ENCODE results near the gene HPX.

DNA sequence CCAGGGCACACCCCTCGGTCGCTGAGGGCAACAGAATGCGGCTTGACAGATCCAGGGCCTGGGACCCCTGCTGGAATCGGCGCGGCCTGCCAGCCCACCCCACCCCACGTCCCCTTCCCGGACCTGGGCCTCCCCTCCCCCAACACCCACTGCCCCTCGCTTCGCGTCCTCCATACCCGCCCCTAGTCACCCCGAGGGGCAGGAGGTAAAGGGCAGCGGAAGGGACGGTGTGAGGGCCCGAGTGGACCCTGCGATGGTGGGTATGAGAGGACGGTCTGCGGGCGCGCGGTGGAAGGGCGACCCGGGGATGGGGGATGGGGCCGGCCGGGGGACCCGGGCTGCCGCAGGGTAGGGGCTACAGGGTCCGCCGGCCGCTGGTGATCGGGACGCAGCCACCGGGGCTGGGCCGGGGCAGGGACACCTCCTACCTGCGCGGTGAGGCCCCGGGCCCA lies 22.2 kb downstream of the HPX start:
- TF ChIP-seq CSRNP3 (CRISPR knock-in tag; IDR thresholded peaks at IDR 0.05) (no peak), ZNF565 (CRISPR knock-in tag; conservative IDR thresholded peaks at IDR 0.05; ENCODE audit: low read depth) (no peak), ZFP30 (CRISPR knock-in tag; IDR thresholded peaks at IDR 0.05) (no peak), ZC3H10 (CRISPR knock-in tag; IDR thresholded peaks at IDR 0.05) (no peak), ESRRG (CRISPR knock-in tag; IDR thresholded peaks at IDR 0.05) (no peak)
- TF ChIP-seq, protein P1, sequence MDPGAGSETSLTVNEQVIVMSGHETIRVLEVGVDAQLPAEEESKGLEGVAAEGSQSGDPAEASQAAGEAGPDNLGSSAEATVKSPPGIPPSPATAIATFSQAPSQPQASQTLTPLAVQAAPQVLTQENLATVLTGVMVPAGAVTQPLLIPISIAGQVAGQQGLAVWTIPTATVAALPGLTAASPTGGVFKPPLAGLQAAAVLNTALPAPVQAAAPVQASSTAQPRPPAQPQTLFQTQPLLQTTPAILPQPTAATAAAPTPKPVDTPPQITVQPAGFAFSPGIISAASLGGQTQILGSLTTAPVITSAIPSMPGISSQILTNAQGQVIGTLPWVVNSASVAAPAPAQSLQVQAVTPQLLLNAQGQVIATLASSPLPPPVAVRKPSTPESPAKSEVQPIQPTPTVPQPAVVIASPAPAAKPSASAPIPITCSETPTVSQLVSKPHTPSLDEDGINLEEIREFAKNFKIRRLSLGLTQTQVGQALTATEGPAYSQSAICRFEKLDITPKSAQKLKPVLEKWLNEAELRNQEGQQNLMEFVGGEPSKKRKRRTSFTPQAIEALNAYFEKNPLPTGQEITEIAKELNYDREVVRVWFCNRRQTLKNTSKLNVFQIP (CRISPR knock-in tag; IDR thresholded peaks at IDR 0.05; ENCODE audit: borderline replicate concordance, low read depth), result no peak
- TF ChIP-seq, protein P2, sequence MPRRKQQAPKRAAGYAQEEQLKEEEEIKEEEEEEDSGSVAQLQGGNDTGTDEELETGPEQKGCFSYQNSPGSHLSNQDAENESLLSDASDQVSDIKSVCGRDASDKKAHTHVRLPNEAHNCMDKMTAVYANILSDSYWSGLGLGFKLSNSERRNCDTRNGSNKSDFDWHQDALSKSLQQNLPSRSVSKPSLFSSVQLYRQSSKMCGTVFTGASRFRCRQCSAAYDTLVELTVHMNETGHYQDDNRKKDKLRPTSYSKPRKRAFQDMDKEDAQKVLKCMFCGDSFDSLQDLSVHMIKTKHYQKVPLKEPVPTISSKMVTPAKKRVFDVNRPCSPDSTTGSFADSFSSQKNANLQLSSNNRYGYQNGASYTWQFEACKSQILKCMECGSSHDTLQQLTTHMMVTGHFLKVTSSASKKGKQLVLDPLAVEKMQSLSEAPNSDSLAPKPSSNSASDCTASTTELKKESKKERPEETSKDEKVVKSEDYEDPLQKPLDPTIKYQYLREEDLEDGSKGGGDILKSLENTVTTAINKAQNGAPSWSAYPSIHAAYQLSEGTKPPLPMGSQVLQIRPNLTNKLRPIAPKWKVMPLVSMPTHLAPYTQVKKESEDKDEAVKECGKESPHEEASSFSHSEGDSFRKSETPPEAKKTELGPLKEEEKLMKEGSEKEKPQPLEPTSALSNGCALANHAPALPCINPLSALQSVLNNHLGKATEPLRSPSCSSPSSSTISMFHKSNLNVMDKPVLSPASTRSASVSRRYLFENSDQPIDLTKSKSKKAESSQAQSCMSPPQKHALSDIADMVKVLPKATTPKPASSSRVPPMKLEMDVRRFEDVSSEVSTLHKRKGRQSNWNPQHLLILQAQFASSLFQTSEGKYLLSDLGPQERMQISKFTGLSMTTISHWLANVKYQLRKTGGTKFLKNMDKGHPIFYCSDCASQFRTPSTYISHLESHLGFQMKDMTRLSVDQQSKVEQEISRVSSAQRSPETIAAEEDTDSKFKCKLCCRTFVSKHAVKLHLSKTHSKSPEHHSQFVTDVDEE (CRISPR knock-in tag; IDR thresholded peaks at IDR 0.05), result no peak

All from SK-N-SH treated with all-trans-retinoic acid at 6 μM for 48 hours (cell line).